Progenitor cell of endocrine pancreas (in vitro differentiated cells): Measurements from ENCODE around the gene HYAL2. TPM values are rescaled to one million over a fixed set of nuclear protein-coding genes. Genes with fewer than 3 reads are reported as not detected.
A peak's percentile ranks its signal among the peaks of the same experiment; 100 is the strongest.
"Not testable (repeated sequence)": the region's sequence is repeated elsewhere in the genome, so short reads cannot be mapped to it uniquely, and the experiment has no call there.

ENCODE experiments used
- DNase-seq: peaks from one replicate; pipeline ENCODE4 v3.0.0; 2021; ENCODE audit warnings: low spot score; ENCODE audit not compliant: unreplicated experiment
- H3K27ac Mint-ChIP-seq: 2 replicates; pipeline ENCODE4 v1.8.0; 2021; ENCODE audit warnings: mild to moderate bottlenecking, moderate library complexity, mixed read lengths
- H3K27me3 Mint-ChIP-seq: 2 replicates; pipeline ENCODE4 v1.8.0; 2021; ENCODE audit warnings: mixed read lengths
- H3K36me3 Mint-ChIP-seq: 2 replicates; pipeline ENCODE4 v1.8.0; 2022; ENCODE audit warnings: mixed read lengths; ENCODE audit not compliant: insufficient read depth
- H3K4me1 Mint-ChIP-seq: 2 replicates; pipeline ENCODE4 v1.8.0; 2021; ENCODE audit warnings: low read depth, mixed read lengths
- H3K4me3 Mint-ChIP-seq: 2 replicates; pipeline ENCODE4 v1.8.0; 2021; ENCODE audit warnings: low read depth, mild to moderate bottlenecking, moderate library complexity, mixed read lengths
- H3K9me3 Mint-ChIP-seq: 2 replicates; pipeline ENCODE4 v1.8.0; 2021; ENCODE audit warnings: low read depth, mixed read lengths
- total RNA-seq: library from RNA; stranded (reverse); gene quantifications from 2 replicates; pipeline ENCODE4 v1.2.1, GENCODE V29; 2021
- TF ChIP-seq, protein P1 (sequence below): fragments of 200-600 bp; sonication (generic); IDR thresholded peaks from one replicate; pipeline ENCODE4 v1.5.0; 2021; ENCODE audit warnings: antibody characterized with exemption, mild to moderate bottlenecking; ENCODE audit not compliant: unreplicated experiment

The HYAL2 gene
- total RNA-seq, 1 donor from 2014 or later: 77.9 TPM

DNA sequence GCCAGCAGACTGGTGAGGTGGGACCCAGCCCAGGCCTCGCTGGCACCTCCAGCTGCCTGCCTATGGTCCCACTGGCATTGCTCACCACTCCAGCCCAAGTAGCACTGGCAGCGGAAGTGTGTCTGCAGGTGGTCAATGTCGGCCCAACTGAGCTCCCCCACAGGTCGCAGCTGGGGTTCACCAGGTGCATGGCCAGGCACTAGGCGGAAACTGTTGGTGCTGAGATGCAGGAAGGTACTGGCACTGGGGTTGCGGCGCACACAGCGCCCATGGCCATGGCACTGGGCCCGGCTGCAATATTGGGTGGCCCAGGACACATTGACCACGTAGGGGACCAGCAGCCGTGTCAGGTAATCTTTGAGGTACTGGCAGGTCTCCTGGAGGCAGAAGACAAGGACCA is 4.4 kb downstream of the HYAL2 start:
- Mint-ChIP-seq H3K4me1 (peaks cover 28% of the 10 kb centered on the region), H3K27ac (no peak overlapping the region), H3K9me3 (no peaks in the 10 kb centered on the region), H3K4me3 (no peak overlapping the region), H3K27me3 (no peaks in the 10 kb centered on the region), H3K36me3 (peaks cover 30% of the 10 kb centered on the region)
- no peak for DNase-seq
- TF ChIP-seq, protein P1, sequence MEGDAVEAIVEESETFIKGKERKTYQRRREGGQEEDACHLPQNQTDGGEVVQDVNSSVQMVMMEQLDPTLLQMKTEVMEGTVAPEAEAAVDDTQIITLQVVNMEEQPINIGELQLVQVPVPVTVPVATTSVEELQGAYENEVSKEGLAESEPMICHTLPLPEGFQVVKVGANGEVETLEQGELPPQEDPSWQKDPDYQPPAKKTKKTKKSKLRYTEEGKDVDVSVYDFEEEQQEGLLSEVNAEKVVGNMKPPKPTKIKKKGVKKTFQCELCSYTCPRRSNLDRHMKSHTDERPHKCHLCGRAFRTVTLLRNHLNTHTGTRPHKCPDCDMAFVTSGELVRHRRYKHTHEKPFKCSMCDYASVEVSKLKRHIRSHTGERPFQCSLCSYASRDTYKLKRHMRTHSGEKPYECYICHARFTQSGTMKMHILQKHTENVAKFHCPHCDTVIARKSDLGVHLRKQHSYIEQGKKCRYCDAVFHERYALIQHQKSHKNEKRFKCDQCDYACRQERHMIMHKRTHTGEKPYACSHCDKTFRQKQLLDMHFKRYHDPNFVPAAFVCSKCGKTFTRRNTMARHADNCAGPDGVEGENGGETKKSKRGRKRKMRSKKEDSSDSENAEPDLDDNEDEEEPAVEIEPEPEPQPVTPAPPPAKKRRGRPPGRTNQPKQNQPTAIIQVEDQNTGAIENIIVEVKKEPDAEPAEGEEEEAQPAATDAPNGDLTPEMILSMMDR: no peak

DNA sequence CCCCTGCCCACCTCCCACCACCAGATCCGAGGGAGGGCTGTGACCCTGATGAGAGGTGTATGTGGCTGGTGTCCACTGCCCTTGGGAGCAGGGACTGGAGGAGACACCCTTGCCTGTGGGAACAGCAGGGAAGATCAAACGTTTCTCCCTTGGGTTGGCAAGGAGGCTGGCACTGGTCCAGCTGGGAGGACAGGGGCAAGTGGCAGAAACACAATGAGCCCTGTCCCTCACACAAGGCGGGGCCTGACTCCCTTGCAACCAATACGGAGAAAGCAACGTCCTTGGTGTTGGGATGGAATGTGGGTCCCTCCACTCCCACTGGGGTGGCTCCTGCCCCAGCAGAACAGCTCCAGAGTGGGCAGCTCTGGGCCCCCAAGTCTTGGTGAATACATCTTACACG is 5.2 kb downstream of the HYAL2 start:
- H3K4me3 Mint-ChIP-seq: no peak overlapping the region
- H3K27ac Mint-ChIP-seq: peak overlapping the region; percentile 69
- TF ChIP-seq, protein P1: no peak

DNA sequence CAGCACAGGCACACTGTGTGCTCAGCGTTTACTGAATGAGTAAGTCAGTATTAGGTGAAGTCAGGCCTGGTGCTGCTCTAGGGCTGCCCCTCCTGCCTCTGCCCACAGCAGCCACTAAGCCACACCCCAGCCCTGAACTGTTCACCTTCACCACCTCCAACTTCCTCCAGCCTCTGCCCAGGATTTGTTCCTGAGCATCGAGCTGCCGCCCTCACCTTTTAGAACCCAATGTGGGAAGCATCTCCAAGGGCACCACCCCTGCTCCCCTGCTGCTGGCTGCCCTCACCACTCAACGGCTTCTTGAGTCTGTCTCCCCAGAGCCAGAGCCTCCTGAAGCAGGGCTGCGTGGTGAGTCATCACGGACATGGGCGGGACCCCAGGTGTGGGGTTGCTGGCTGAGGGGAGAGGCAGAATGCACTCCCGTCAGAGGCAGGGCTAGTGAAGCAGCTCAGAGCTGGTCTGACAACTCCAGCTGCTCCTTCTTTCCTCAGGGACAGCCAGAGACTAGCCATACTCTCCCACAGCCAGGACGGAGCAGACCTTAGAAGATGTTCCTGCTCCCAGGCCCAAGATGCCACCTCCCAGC is 5.8 kb downstream of the HYAL2 start:
- Mint-ChIP-seq H3K4me3 (no peak overlapping the region), H3K27ac (peak overlapping the region; percentile 69), H3K27me3 (no peaks in the 10 kb centered on the region), H3K4me1 (peaks cover 28% of the 10 kb centered on the region), H3K9me3 (no peaks in the 10 kb centered on the region), H3K36me3 (peaks cover 31% of the 10 kb centered on the region)
- no peak for DNase-seq
- TF ChIP-seq, protein P1: no peak

More for the DNA sequence above, 5.2 kb downstream of the HYAL2 start:
- peaks cover 31% of the 10 kb centered on the region for H3K36me3 Mint-ChIP-seq
- no peak for DNase-seq
- no peaks in the 10 kb centered on the region for H3K9me3 Mint-ChIP-seq
- peaks cover 28% of the 10 kb centered on the region for H3K4me1 Mint-ChIP-seq
- no peaks in the 10 kb centered on the region for H3K27me3 Mint-ChIP-seq

DNA sequence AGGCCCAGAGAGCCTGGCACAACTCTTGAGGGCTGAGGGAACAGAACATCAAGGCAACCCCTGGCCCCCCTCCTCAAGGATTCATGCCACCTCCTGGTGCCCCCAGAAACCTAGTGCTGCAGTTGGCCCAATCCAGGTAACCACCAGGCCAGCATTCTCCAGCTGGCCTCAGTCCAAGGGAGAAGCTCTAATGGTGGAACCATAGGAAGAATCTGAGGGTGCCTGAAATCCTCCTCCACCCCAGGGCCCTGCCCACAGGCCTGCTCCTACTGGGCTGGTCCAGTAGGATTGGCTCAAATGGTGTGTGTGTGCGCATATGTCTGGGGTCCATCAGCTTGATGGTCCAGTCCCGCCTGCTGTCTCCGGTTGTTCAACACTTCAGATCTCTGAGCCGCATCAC is 7.7 kb downstream of the HYAL2 start:
- Mint-ChIP-seq H3K27me3 (no peaks in the 10 kb centered on the region), H3K4me1 (peaks cover 22% of the 10 kb centered on the region), H3K36me3 (peaks cover 35% of the 10 kb centered on the region), H3K4me3 (no peak overlapping the region), H3K27ac (no peak overlapping the region), H3K9me3 (peaks cover 2% of the 10 kb centered on the region)
- TF ChIP-seq, protein P1: no peak
- no peak for DNase-seq

DNA sequence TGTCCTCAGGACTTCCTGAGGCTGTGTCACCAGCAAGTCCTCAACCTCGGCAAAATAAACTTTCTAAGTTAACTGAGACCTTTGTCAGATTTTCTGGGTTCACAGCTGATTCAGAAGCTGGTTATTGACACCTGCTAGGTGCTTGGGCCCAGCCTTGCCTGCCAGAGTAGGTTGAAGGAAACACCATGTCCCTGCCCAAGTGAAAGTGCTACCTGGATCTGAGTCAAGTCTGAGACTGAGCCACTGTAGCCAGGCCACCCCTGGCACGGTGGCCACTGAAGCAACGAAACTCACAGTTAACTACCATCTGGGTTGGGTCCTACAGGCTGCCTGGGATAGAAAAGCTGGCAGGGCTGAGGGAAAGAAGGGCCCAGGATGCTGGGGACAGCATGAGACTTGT is 8.2 kb downstream of the HYAL2 start:
- TF ChIP-seq, protein P1: no peak
- Mint-ChIP-seq H3K4me3 (no peak overlapping the region), H3K27ac (peak overlapping the region; percentile 12), H3K27me3 (no peaks in the 10 kb centered on the region), H3K4me1 (peaks cover 17% of the 10 kb centered on the region), H3K36me3 (peaks cover 39% of the 10 kb centered on the region), H3K9me3 (peaks cover 4% of the 10 kb centered on the region)
- no peak for DNase-seq

DNA sequence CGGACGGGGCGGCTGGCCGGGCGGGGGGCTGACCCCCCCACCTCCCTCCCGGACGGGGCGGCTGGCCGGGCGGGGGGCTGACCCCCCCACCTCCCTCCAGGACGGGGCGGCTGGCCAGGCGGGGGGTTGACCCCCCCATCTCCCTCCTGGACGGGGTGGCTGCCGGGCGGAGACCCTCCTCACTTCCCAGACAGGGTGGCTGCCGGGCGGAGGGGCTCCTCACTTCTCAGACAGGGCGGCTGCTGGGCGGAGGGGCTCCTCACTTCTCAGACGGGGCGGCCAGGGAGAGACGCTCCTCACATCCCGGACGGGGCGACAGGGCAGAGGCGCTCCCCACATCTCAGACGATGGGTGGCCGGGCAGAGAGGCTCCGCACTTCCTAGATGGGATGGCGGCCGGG is 10.5 kb downstream of the HYAL2 start:
- not testable (repeated sequence) for H3K27ac Mint-ChIP-seq, H3K4me1 Mint-ChIP-seq, H3K9me3 Mint-ChIP-seq, H3K4me3 Mint-ChIP-seq, DNase-seq, H3K27me3 Mint-ChIP-seq
- H3K36me3 Mint-ChIP-seq: peaks cover 38% of the 10 kb centered on the region
